ENCODE data around the gene SPINT3.
"Not testable (repeated sequence)": the region's sequence is repeated elsewhere in the genome, so short reads cannot be mapped to it uniquely, and the experiment has no call there.

SPINT3 gene

GRCh38 chr20:45503403-45503802 lies 12.0 kb downstream of the SPINT3 start:
- no peak for DNase-seq

GRCh38 chr20:45502561-45502960 lies 12.9 kb downstream of the SPINT3 start:
- no peak for DNase-seq

- no peak for DNase-seq
Measured at GRCh38 chr20:45501600-45501999, 13.8 kb downstream of the SPINT3 start.

DNA sequence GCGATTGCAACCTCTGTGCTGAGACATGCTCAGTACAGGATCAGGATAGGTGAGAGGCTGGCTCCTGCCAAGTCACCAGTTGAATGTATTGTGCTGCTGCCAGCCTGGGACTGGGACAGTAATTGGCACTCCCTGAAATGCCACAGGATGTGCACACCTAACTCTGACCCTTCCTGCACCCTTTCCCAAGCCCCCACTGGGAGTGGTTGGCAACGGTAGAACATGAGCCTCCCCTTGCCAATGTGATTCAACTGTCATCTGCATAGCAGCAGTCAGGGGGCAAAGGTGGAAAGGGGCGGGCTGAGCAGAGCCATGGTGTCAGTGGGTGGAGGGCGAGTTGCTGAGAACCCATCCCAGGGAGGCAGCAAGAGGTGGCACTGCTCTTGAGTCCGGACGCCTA lies 15.4 kb downstream of the SPINT3 start:
- DNase-seq: no peak

DNA sequence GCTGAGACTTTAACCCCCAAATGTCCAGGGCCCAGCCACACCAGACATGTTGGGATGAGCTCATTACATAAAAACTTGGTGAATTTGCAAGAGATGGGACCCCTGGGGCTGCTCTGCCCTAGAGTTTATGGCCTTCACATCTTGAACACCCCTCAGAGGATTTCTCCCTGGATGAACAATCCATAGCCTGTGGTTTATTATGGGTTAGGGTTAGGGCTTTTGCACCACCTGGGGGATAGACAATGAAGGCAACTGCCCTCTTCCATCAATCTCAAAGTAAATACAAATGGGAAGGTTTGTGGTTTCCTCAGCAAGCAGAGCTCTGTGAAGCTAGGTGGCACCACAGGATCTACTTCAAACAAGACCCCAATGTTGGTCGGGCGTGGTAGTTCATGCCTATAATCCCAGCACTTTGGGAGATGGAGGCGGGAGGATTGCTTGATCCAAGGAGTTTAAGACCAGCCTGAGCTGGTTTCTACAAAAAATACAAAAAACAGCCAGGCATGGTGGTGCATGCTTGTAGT lies 17.4 kb downstream of the SPINT3 start:
- no peak for DNase-seq

DNA sequence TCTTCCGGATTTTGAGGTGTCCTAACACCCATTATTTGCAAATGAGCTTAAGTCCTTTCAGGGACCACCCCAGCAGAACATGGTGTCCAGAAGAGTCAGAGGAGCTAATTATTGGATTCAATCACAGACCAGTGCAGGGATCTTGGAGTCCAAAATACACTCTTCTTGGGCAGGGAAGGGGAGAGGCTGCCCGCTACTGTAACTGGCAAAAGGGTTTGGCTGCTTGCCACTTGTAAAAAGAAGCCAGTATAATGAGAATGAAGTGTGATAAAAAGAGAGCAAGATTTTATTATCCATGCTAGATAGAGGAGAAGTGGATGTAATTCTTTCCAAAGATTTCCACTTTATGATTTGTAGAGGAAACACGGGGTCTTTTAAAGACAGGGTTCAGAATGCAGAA lies 19.3 kb downstream of the SPINT3 start:
- DNase-seq: no peak

- no peak for DNase-seq
Measured at GRCh38 chr20:45495501-45495941, 19.9 kb downstream of the SPINT3 start.

GRCh38 chr20:45489083-45489531 lies 26.3 kb downstream of the SPINT3 start:
- DNase-seq: no peak

GRCh38 chr20:45487231-45487635 lies 28.2 kb downstream of the SPINT3 start:
- DNase-seq: no peak

GRCh38 chr20:45485388-45485787 lies 30.0 kb downstream of the SPINT3 start:
- no peak for DNase-seq

GRCh38 chr20:45484676-45485075 lies 30.7 kb downstream of the SPINT3 start:
- DNase-seq: no peak

DNA sequence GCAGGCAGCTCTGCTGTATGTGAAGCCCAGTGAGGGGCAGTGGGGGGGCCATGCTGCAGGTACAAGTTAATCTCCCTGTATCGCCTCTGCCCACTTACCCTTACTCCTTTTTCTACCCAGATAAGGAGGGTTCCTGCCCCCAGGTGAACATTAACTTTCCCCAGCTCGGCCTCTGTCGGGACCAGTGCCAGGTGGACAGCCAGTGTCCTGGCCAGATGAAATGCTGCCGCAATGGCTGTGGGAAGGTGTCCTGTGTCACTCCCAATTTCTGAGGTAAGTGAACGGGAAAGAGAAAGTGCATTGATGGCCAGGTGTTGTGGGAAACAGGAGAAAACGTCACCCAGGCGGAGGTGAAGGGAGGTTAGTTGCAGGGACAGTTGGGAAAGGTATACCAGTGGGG lies 35.6 kb downstream of the SPINT3 start:
- no peak for DNase-seq

- not testable (repeated sequence) for DNase-seq
Measured at GRCh38 chr20:45477530-45478148, 37.8 kb downstream of the SPINT3 start.

DNA sequence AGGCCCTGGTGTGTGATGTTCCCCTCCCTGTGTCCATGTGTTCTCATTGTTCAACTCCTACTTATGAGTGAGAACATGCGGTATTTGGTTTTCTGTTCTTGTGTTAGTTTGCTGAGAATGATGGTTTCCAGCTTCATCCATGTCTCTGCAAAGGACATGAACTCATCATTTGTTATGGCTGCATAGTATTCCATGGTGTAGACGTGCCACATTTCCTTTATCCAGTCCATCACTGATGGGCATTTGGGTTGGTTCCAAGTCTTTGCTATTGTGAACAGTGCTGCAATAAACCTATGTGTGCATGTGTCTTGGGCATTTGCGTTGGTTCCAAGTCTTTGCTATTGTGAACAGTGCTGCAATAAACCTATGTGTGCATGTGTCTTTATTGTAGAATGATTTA lies 43.1 kb downstream of the SPINT3 start:
- DNase-seq: not testable (repeated sequence)

GRCh38 chr20:45470937-45471336 lies 44.5 kb downstream of the SPINT3 start:
- peak in 3 of 56 donors; percentile 25 to 33 (median 25) for DNase-seq

DNA sequence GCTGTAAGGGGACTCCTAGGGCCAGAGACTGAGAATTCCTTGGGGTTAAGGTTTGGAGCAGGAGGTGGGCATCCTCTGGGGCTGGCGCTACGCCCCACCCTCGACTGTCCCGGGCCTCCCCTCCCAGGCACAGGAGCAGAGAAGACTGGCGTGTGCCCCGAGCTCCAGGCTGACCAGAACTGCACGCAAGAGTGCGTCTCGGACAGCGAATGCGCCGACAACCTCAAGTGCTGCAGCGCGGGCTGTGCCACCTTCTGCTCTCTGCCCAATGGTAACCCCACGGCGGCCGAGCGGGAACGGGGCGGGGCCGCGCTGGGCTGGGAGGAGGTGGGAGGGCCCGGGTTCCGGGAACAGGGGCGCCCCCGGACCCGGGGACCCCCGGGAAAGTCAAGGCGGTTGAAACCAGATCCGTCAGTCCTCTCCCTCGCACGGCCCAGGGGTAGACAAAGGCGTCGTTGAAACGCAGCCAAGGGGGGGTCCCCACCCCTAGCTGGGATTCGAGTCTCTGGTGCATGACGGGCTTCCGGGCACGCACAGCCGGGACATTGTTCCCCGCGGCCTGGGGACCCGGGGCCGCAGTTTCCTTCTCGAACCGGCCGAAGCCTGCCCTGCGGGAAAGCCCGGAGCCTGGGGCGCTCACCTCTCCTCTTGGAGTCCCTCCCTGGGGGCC lies 45.0 kb downstream of the SPINT3 start:
- DNase-seq: peak in 37 of 56 donors; percentile 9 to 95 (median 38)

- DNase-seq: peak in 2 of 56 donors; percentile 0 to 10
Measured at GRCh38 chr20:45469336-45470261, 45.8 kb downstream of the SPINT3 start, which contains the start of gene WFDC2. Gene WFDC2 (plus strand): TSS chr20:45469753. CDS start chr20:45469782, 29 bp downstream.

DNA sequence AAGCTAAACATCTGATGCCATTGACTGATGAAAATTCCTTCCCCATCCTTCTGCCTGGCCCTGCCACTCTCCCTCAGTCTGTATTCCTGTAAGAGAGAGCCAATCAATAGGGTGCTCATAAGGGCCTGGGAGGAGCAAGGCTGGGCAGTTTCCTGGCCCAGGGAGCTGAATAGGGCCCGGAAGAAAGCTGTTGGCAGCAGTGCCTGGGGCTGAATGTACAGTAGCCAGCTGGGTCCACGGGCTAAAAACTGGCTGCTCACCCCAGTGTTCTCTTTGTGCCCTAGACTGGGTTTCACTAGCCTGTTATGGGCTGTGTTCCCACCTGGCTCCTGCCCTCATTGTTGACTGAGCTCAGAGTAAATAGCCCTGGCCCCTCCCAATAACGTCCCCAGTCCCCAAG lies 47.6 kb downstream of the SPINT3 start:
- DNase-seq: peak in 30 of 56 donors; percentile 6 to 58 (median 22)

- no peak for DNase-seq
Measured at GRCh38 chr20:45467172-45467571, 48.2 kb downstream of the SPINT3 start.

DNA sequence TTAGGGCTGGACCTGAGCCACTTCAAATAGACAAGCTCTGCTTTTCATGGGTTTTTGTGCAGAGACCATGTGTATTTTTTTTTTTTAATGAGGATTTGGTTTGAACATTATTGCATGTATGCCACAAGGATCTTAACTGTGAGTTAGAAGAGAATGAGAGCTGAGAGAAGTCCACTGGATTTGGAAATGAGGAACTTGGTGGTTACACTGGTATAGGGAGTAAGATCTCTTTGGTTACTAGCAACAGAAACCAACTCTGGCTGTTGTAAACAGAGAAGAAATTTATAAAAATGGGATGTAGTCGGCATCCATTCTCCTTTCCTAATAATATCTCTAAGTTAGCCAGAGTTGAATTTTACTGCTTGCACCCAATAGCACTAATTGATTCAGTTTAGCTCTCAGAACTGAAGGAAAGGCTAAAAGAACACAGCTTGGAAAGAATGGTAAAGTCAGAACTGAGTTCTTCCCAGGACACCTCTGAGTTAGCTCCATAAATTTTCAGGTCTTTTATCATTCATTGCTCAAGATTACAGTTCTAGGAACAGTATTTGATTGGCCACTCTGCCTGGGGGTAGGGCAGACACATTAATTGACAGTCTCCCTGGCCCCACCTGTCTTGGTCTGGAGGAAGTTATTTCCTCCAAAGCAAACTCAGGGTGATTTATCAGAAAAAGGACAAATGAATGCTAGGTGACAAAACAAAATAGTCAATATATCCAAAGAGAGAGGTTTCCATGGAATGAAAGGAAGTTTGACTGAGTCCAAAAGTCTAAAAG lies 49.7 kb downstream of the SPINT3 start:
- DNase-seq: no peak

GRCh38 chr20:45463709-45464108 lies 51.7 kb downstream of the SPINT3 start:
- no peak for DNase-seq
